Measurements from ENCODE around the gene NBPF12. TPM values are rescaled to one million over a fixed set of nuclear protein-coding genes. Genes with fewer than 3 reads are reported as not detected.
"Not testable (repeated sequence)": the region's sequence is repeated elsewhere in the genome, so short reads cannot be mapped to it uniquely, and the experiment has no call there.

NBPF12 gene
- total RNA-seq, 1 experiment from 2014 or later, result 8.0 TPM

- H2BK15ac ChIP-seq (ENCODE audit: low read depth, low read length); H4K5ac ChIP-seq (ENCODE audit: insufficient read length, low read depth, low read length); H2AFZ ChIP-seq (ENCODE audit: low read length); H3K56ac ChIP-seq (ENCODE audit: insufficient read length, low read depth, low read length); H3K23me2 ChIP-seq (ENCODE audit: insufficient read length, low read depth, low read length, poor library complexity, severe bottlenecking); H3K9me3 Mint-ChIP-seq; H2BK20ac ChIP-seq (ENCODE audit: low read depth, low read length, poor library complexity, severe bottlenecking); H3K79me1 ChIP-seq (ENCODE audit: insufficient read depth, low read depth, low read length, poor library complexity, severe bottlenecking); H3K9me3 ChIP-seq (ENCODE audit: control insufficient read depth, low read depth, low read length); H2BK5ac ChIP-seq (ENCODE audit: insufficient read length, low read length); H3K4ac ChIP-seq (ENCODE audit: low read depth, low read length); H3K36me3 Mint-ChIP-seq (ENCODE audit: insufficient read depth in 1 of 3, low read depth in 3 of 3); H3K9ac ChIP-seq (ENCODE audit: extremely low read depth, insufficient read length, low read length); H3K27ac ChIP-seq (ENCODE audit: insufficient read length, low read depth, low read length); H3K4me1 ChIP-seq (ENCODE audit: insufficient read depth, low read length); H3K4me3 Mint-ChIP-seq; H4K8ac ChIP-seq (replicated peaks; ENCODE audit: insufficient read length, low read depth, low read length); H4K20me1 ChIP-seq (ENCODE audit: control insufficient read depth, insufficient read depth, insufficient read length); H3K27ac Mint-ChIP-seq; H3K23ac ChIP-seq (ENCODE audit: insufficient read length, low read depth, low read length); H3K4me1 Mint-ChIP-seq; H3K4me2 ChIP-seq (ENCODE audit: insufficient read depth, insufficient read length, low read length); H4K91ac ChIP-seq (ENCODE audit: insufficient read length, low read depth, low read length); H3K79me2 ChIP-seq (ENCODE audit: insufficient read depth, low read length); H3K27me3 ChIP-seq (ENCODE audit: insufficient read depth, low read length); H3K18ac ChIP-seq (ENCODE audit: insufficient read length, low read depth, low read length); H3K14ac ChIP-seq (ENCODE audit: insufficient read depth, low read length); H2BK120ac ChIP-seq (ENCODE audit: low read depth, low read length, poor library complexity, severe bottlenecking); H2BK12ac ChIP-seq (ENCODE audit: insufficient read length, low read depth, low read length); H3T11ph ChIP-seq (ENCODE audit: low read length); H2AK5ac ChIP-seq (ENCODE audit: insufficient read length, low read length); H3K27me3 Mint-ChIP-seq (ENCODE audit: low read depth): not testable (repeated sequence)
- DNase-seq, result peak; percentile 43
- no CpG with 5 or more reads among the region's 3 CpGs for WGBS (ENCODE audit: extremely low coverage, insufficient read length, low lambda C conversion rate)
Measured at GRCh38 chr1:146912975-146913374, 25.1 kb upstream of the NBPF12 start.

GRCh38 chr1:146920811-146921210 lies 17.3 kb upstream of the NBPF12 start:
- H3K36me3 Mint-ChIP-seq (ENCODE audit: insufficient read depth in 1 of 3, low read depth in 3 of 3); H3K9me3 Mint-ChIP-seq; H3K4ac ChIP-seq (ENCODE audit: low read depth, low read length); H3K27ac Mint-ChIP-seq; H4K91ac ChIP-seq (ENCODE audit: insufficient read length, low read depth, low read length); H2BK5ac ChIP-seq (ENCODE audit: insufficient read length, low read length); H3T11ph ChIP-seq (ENCODE audit: low read length); H4K5ac ChIP-seq (ENCODE audit: insufficient read length, low read depth, low read length); H2BK15ac ChIP-seq (ENCODE audit: low read depth, low read length); H2BK20ac ChIP-seq (ENCODE audit: low read depth, low read length, poor library complexity, severe bottlenecking); H3K4me1 Mint-ChIP-seq; H3K27ac ChIP-seq (ENCODE audit: insufficient read length, low read depth, low read length); H2AFZ ChIP-seq (ENCODE audit: low read length); H4K8ac ChIP-seq (replicated peaks; ENCODE audit: insufficient read length, low read depth, low read length); H4K20me1 ChIP-seq (ENCODE audit: control insufficient read depth, insufficient read depth, insufficient read length); H3K14ac ChIP-seq (ENCODE audit: insufficient read depth, low read length); H2BK120ac ChIP-seq (ENCODE audit: low read depth, low read length, poor library complexity, severe bottlenecking); H3K4me2 ChIP-seq (ENCODE audit: insufficient read depth, insufficient read length, low read length); DNase-seq; H2AK5ac ChIP-seq (ENCODE audit: insufficient read length, low read length); H3K9me3 ChIP-seq (ENCODE audit: control insufficient read depth, low read depth, low read length); H3K23me2 ChIP-seq (ENCODE audit: insufficient read length, low read depth, low read length, poor library complexity, severe bottlenecking); H3K4me3 Mint-ChIP-seq; H3K27me3 ChIP-seq (ENCODE audit: insufficient read depth, low read length); H2BK12ac ChIP-seq (ENCODE audit: insufficient read length, low read depth, low read length); H3K27me3 Mint-ChIP-seq (ENCODE audit: low read depth); H3K4me1 ChIP-seq (ENCODE audit: insufficient read depth, low read length); H3K9ac ChIP-seq (ENCODE audit: extremely low read depth, insufficient read length, low read length); H3K18ac ChIP-seq (ENCODE audit: insufficient read length, low read depth, low read length); H3K79me2 ChIP-seq (ENCODE audit: insufficient read depth, low read length); H3K79me1 ChIP-seq (ENCODE audit: insufficient read depth, low read depth, low read length, poor library complexity, severe bottlenecking); H3K23ac ChIP-seq (ENCODE audit: insufficient read length, low read depth, low read length); H3K56ac ChIP-seq (ENCODE audit: insufficient read length, low read depth, low read length): not testable (repeated sequence)

GRCh38 chr1:146922614-146923013 lies 15.5 kb upstream of the NBPF12 start:
- not testable (repeated sequence) for H3K18ac ChIP-seq (ENCODE audit: insufficient read length, low read depth, low read length); H2BK15ac ChIP-seq (ENCODE audit: low read depth, low read length); H2BK20ac ChIP-seq (ENCODE audit: low read depth, low read length, poor library complexity, severe bottlenecking); H2AK5ac ChIP-seq (ENCODE audit: insufficient read length, low read length); H3K79me1 ChIP-seq (ENCODE audit: insufficient read depth, low read depth, low read length, poor library complexity, severe bottlenecking); H3T11ph ChIP-seq (ENCODE audit: low read length); H4K5ac ChIP-seq (ENCODE audit: insufficient read length, low read depth, low read length); H3K4me2 ChIP-seq (ENCODE audit: insufficient read depth, insufficient read length, low read length); H3K79me2 ChIP-seq (ENCODE audit: insufficient read depth, low read length); H3K27me3 Mint-ChIP-seq (ENCODE audit: low read depth); H4K91ac ChIP-seq (ENCODE audit: insufficient read length, low read depth, low read length); H2BK120ac ChIP-seq (ENCODE audit: low read depth, low read length, poor library complexity, severe bottlenecking); H3K4me1 Mint-ChIP-seq; H3K9ac ChIP-seq (ENCODE audit: extremely low read depth, insufficient read length, low read length); H3K23me2 ChIP-seq (ENCODE audit: insufficient read length, low read depth, low read length, poor library complexity, severe bottlenecking); H2BK12ac ChIP-seq (ENCODE audit: insufficient read length, low read depth, low read length); H3K27ac ChIP-seq (ENCODE audit: insufficient read length, low read depth, low read length); DNase-seq; H3K4me3 Mint-ChIP-seq; H3K27me3 ChIP-seq (ENCODE audit: insufficient read depth, low read length); H2BK5ac ChIP-seq (ENCODE audit: insufficient read length, low read length); H4K20me1 ChIP-seq (ENCODE audit: control insufficient read depth, insufficient read depth, insufficient read length); H3K23ac ChIP-seq (ENCODE audit: insufficient read length, low read depth, low read length); H3K27ac Mint-ChIP-seq; H3K36me3 Mint-ChIP-seq (ENCODE audit: insufficient read depth in 1 of 3, low read depth in 3 of 3); H3K4ac ChIP-seq (ENCODE audit: low read depth, low read length); H3K4me1 ChIP-seq (ENCODE audit: insufficient read depth, low read length); H4K8ac ChIP-seq (replicated peaks; ENCODE audit: insufficient read length, low read depth, low read length); H3K56ac ChIP-seq (ENCODE audit: insufficient read length, low read depth, low read length); H3K14ac ChIP-seq (ENCODE audit: insufficient read depth, low read length); H2AFZ ChIP-seq (ENCODE audit: low read length); H3K9me3 Mint-ChIP-seq; H3K9me3 ChIP-seq (ENCODE audit: control insufficient read depth, low read depth, low read length)
- whole genome bisulfite sequencing (ENCODE audit: extremely low coverage, insufficient read length, low lambda C conversion rate), result no CpG with 5 or more reads among the region's 1 CpG
